DOHH2 (cell line): Measurements from ENCODE around the gene WWTR1.

ENCODE experiments used
- CTCF ChIP-seq: fragments of 200-600 bp; sonication (generic); IDR thresholded peaks from one replicate; pipeline ENCODE4 v1.5.1; 2014; ENCODE audit warnings: antibody characterized with exemption, mild to moderate bottlenecking, low read depth, low read length; ENCODE audit not compliant: poor library complexity, severe bottlenecking
- EZH2phosphoT487 ChIP-seq: fragments of 200-600 bp; sonication (generic); IDR thresholded peaks from 2 replicates; pipeline ENCODE4 v1.6.1; 2017; ENCODE audit warnings: borderline replicate concordance, mild to moderate bottlenecking, antibody characterized with exemption, low read length, moderate library complexity, mixed read lengths

DNA sequence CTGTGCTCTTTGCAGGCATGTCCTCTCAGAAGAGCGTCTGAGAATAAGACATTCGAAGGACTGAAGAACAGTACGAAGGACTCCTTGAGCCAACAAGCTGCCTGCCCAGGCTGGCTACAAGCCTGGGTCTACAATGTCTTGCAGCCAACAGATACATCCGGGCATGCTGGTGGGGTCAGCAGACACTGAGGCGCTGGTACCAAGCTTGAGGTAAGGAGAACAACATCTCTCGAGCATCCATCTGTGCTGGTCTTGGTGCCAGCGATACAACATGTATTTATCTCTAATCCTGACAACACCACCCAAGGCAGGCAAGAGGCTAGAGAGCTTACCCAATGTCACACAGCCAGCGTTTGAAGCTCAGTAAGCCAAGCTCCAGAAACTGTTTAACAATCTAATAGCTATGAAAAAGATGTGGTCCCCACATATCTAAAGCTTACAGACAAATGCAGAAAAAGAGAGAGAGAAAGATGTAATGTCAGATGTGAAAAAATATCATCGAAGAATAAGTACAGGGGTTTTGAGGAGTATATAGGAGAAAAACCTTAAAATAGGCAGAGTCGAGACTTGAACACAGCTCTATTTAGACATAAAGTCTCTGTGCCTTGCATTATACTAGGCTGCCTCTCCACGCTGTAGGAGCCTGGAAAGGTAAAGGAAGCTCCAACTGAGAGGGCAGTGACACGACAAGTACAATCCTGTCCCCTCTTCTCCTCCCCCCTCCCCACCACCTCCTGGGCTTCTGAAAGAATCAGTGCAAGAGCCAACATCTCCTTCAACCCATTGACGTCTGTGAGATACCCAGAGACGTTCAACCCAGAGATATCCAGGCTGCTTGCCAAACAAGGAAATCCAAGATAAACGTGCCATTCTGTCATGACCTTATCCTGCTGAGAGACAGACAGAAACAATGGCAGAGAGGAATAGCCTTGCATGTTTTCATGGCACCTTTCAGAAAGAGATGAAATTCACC is 39.4 kb downstream of the WWTR1 start:
- TF ChIP-seq CTCF (no peak), EZH2phosphoT487 (no peak)
